Nephron (organoid): ENCODE measurements around the gene LMBR1.
"Not testable (repeated sequence)": the region's sequence is repeated elsewhere in the genome, so short reads cannot be mapped to it uniquely, and the experiment has no call there.

ENCODE experiments used
- H3K27ac Mint-ChIP-seq, 3 experiments: 2 replicates each; pipeline ENCODE4 v1.8.0; 2020; ENCODE audit warnings: mixed read lengths in 3 of 3, mild to moderate bottlenecking in 2 of 3, moderate library complexity in 1 of 3
- H3K27me3 Mint-ChIP-seq: 2 replicates; pipeline ENCODE4 v1.8.0; 2021; ENCODE audit warnings: low read depth, mild to moderate bottlenecking, moderate library complexity, mixed read lengths
- H3K36me3 Mint-ChIP-seq: 2 replicates; pipeline ENCODE4 v1.8.0; 2020; ENCODE audit warnings: low read depth, mixed read lengths
- H3K4me1 Mint-ChIP-seq: 2 replicates; pipeline ENCODE4 v1.8.0; 2020; ENCODE audit warnings: mixed read lengths
- H3K4me3 Mint-ChIP-seq, 3 experiments: 2 replicates each; pipeline ENCODE4 v1.8.0; 2020; ENCODE audit warnings: mild to moderate bottlenecking in 3 of 3, mixed read lengths in 3 of 3, moderate library complexity in 2 of 3
- H3K9me3 Mint-ChIP-seq: 2 replicates; pipeline ENCODE4 v1.8.0; 2020; ENCODE audit warnings: mixed read lengths
- TF ChIP-seq, protein P1 (sequence below), 3 experiments: fragments of 200-600 bp; sonication (generic); IDR thresholded peaks; one replicate each; pipeline ENCODE4 v1.5.0; 2021; ENCODE audit warnings: antibody characterized with exemption in 3 of 3; ENCODE audit not compliant: unreplicated experiment in 3 of 3

The LMBR1 gene

DNA sequence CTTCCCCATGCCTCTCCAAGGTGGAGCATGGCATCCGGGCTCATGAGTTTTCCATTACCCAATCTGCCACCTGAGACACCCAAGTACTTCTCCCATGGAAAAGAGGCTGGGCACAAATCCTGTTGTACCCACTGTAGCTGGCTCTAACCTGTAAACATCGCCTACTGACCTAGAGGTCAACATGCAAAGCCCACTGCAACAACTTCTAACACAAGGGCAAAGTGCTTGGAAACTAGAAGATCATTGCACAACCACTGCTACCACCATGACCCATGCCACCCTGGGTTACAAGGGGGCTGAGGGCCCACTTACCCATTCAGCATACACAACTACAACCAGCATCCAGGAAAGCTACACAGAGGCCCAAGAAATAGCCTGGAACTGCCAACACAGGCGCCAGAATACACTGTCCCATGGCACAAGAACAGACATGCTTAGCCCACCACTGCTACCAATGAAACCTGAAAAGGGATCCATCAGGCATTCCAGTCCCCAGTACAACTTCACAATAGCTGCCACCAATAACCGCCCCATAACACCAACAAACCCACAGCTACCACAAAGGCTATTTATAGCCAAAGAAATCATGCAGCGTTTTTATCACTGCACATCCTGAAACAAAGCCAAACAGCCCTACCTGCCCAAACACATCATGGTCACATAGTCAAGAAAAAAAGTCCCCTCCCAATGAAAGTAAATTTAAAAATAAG, 189.1 kb downstream of the LMBR1 start:
- Mint-ChIP-seq H3K27ac (no peak overlapping the region), H3K27me3 (no peaks in the 10 kb centered on the region), H3K4me1 (no peaks in the 10 kb centered on the region), H3K36me3 (peaks cover 58% of the 10 kb centered on the region), H3K4me3 (no peak overlapping the region), H3K9me3 (peaks cover 37% of the 10 kb centered on the region)
- TF ChIP-seq, protein P1, sequence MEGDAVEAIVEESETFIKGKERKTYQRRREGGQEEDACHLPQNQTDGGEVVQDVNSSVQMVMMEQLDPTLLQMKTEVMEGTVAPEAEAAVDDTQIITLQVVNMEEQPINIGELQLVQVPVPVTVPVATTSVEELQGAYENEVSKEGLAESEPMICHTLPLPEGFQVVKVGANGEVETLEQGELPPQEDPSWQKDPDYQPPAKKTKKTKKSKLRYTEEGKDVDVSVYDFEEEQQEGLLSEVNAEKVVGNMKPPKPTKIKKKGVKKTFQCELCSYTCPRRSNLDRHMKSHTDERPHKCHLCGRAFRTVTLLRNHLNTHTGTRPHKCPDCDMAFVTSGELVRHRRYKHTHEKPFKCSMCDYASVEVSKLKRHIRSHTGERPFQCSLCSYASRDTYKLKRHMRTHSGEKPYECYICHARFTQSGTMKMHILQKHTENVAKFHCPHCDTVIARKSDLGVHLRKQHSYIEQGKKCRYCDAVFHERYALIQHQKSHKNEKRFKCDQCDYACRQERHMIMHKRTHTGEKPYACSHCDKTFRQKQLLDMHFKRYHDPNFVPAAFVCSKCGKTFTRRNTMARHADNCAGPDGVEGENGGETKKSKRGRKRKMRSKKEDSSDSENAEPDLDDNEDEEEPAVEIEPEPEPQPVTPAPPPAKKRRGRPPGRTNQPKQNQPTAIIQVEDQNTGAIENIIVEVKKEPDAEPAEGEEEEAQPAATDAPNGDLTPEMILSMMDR (IDR thresholded peaks at IDR 0.05; ENCODE audit: unreplicated experiment in 3 of 3) = no peak

DNA sequence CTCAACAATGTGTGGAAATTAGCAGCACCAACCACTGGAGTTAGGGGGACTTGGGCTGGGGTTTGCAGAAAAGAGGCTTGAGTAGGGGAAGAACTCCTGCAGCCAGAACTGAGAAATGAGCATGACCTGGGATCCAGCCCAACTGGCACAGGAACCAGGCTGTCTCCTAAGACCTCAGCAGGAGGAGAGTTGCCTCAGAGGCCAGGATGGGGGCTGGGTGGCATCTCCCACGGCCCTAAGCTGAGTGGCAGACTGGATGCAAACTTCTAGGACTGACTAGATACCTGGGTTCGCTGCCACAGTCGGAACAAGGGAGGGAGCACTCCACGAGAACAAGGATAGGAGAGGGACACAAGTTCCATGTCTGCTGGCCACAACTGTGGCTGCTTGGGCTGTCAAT, 189.8 kb downstream of the LMBR1 start:
- TF ChIP-seq, protein P1 (IDR thresholded peaks at IDR 0.05; ENCODE audit: unreplicated experiment in 3 of 3) = no peak
- H3K27me3 Mint-ChIP-seq = no peaks in the 10 kb centered on the region
- no peaks in the 10 kb centered on the region for H3K4me1 Mint-ChIP-seq
- H3K9me3 Mint-ChIP-seq = peaks cover 39% of the 10 kb centered on the region
- peaks cover 60% of the 10 kb centered on the region for H3K36me3 Mint-ChIP-seq
- no peak overlapping the region for H3K4me3 Mint-ChIP-seq
- H3K27ac Mint-ChIP-seq = no peak overlapping the region

DNA sequence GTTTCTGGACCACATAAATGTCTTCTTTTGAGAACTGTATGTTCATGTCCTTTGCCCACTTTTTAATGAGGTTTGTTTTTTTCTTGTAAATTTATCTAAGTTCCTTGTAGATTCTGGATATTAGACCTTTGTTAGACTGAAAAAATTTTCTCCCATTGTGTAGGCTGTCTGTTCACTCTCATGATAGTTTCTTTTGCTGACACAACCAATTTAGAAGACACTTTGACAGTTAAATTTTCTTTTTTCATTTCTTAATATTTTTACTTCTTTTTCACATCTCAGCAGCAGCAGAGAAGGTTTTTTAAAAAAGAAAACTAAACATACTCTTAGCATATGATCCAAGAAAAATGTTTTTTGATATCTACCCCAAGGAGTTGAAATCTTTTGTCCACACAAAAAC, 190.6 kb downstream of the LMBR1 start:
- H3K9me3 Mint-ChIP-seq = peaks cover 43% of the 10 kb centered on the region
- TF ChIP-seq, protein P1 (IDR thresholded peaks at IDR 0.05; ENCODE audit: unreplicated experiment in 3 of 3) = no peak
- no peak overlapping the region for H3K4me3 Mint-ChIP-seq
- no peak overlapping the region for H3K27ac Mint-ChIP-seq
- H3K36me3 Mint-ChIP-seq = peaks cover 60% of the 10 kb centered on the region
- H3K4me1 Mint-ChIP-seq = no peaks in the 10 kb centered on the region
- H3K27me3 Mint-ChIP-seq = no peaks in the 10 kb centered on the region

DNA sequence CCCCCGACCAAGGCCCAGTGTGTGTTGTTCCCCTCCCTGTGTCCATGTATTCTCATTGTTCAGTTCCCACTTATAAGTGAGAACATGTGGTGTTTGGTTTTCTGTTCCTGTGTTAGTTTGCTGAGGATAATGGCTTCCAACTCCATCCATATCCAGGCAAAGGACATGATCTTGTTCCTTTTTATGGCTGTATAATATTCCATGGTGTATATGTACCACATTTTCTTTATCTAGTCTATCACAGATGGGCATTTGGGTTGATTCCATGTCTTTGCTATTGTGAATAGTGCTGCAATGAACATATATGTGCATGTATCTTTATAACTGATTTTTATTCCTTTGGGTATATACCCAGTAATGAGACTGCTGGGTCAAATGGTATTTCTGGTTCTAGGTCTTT, 191.2 kb downstream of the LMBR1 start:
- H3K27me3 Mint-ChIP-seq, H3K4me1 Mint-ChIP-seq, H3K27ac Mint-ChIP-seq, H3K4me3 Mint-ChIP-seq: not testable (repeated sequence)
- peaks cover 42% of the 10 kb centered on the region for H3K9me3 Mint-ChIP-seq
- peaks cover 60% of the 10 kb centered on the region for H3K36me3 Mint-ChIP-seq

DNA sequence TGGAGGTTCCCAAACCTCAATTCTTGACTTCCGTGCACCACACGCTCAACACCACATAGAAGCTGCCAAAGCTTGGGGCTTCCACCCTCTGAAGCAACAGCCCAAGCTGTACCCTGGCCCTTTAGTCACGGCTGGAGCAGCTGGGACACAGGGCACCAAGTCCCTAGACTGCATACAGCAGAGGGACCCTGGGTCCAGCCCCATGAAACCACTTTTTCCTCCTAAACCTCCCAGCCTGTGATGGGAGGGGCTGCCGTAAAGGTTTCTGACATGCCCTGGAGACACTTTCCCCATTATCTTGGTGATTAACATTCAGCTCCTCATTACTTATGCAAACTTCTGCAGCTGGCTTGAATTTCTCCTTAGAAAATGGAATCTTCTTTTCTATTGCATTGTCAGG, 194.5 kb downstream of the LMBR1 start:
- H3K27ac Mint-ChIP-seq, H3K27me3 Mint-ChIP-seq, H3K4me3 Mint-ChIP-seq, H3K4me1 Mint-ChIP-seq: not testable (repeated sequence)
- Mint-ChIP-seq H3K36me3 (peaks cover 74% of the 10 kb centered on the region), H3K9me3 (peaks cover 64% of the 10 kb centered on the region)

DNA sequence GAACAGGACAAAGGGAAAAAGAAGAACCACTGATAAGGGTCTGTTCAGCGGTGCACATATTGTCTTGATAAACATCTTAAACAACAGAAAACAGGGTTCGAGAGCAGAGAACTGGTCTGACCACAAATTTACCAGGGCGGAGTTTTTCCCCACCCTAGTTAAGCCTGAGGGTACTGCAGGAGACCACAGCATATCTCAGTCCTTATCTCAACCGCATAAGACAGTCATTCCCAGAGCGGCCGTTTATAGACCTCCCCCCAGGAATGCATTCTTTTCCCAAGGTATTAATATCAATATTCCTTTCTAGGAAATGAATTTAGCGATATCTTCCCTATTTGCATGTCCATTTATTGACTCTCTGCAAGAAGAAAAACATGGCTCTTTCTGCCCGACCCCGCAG, 195.7 kb downstream of the LMBR1 start:
- H3K27ac Mint-ChIP-seq, H3K4me1 Mint-ChIP-seq, H3K27me3 Mint-ChIP-seq: not testable (repeated sequence)

DNA sequence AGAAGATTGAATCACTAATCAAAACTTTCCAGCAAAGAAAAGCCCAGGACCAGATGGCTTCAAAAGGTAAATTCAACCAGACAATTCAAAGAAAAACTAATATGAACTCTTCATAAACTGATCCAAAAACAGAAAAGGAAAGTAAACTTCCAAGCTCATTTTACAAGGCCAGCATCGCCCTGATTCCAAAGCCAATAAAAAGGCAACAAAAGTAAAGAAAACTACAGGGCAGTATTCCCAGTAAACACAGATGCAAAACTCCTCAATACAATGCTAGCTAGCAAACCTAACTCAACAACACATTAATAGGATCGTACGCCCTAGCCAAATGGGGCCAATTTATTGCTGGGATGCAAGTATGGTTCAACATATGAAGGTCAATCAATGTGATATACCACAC, 199.4 kb downstream of the LMBR1 start:
- Mint-ChIP-seq H3K4me1 (no peaks in the 10 kb centered on the region), H3K27me3 (no peaks in the 10 kb centered on the region), H3K4me3 (no peak overlapping the region)

More for the DNA sequence above, 195.7 kb downstream of the LMBR1 start:
- Mint-ChIP-seq H3K9me3 (peaks cover 70% of the 10 kb centered on the region), H3K36me3 (peaks cover 78% of the 10 kb centered on the region)
- H3K4me3 Mint-ChIP-seq = not testable (repeated sequence)

More for the DNA sequence above, 199.4 kb downstream of the LMBR1 start:
- Mint-ChIP-seq H3K9me3 (peaks cover 51% of the 10 kb centered on the region), H3K36me3 (peaks cover 56% of the 10 kb centered on the region), H3K27ac (no peak overlapping the region)
- TF ChIP-seq, protein P1 (IDR thresholded peaks at IDR 0.05; ENCODE audit: unreplicated experiment in 3 of 3) = no peak
